MCF 10A (cell line): ENCODE results near the gene DIAPH2. TPM values are rescaled to one million over a fixed set of nuclear protein-coding genes. Genes with fewer than 3 reads are reported as not detected.
A peak's percentile ranks its signal among the peaks of the same experiment; 100 is the strongest.

ENCODE experiments used
- BruUV-seq: library from RNA; stranded (reverse); fragments of 400-500 nt; replicated peaks from 2 replicates; lab custom pipeline; 2021; lab: Mats Ljungman, UMichigan
- CTCF ChIA-PET: fragments of 300-600 bp; sonication (Branson Sonifier 250); formaldehyde crosslinking; extraction: SDS; loops from one replicate; lab custom pipeline; 2021; ENCODE audit warnings: antibody characterized with exemption, inconsistent platforms; lab: Yijun Ruan, JAX
- POLR2A ChIA-PET: fragments of 300-600, 350-650 bp; sonication (Branson Sonifier 250); formaldehyde crosslinking; extraction: SDS; loops from one replicate; lab custom pipeline; 2020; ENCODE audit warnings: antibody characterized with exemption, inconsistent platforms; lab: Yijun Ruan, JAX
- DNase-seq: peaks from one replicate; pipeline ENCODE4 v3.0.0-alpha.2; 2018; ENCODE audit not compliant: unreplicated experiment
- H3K27ac Mint-ChIP-seq: one replicate; pipeline ENCODE4 v1.8.0; 2022; ENCODE audit warnings: mild to moderate bottlenecking, low read depth, mixed read lengths; ENCODE audit not compliant: unreplicated experiment
- H3K27me3 Mint-ChIP-seq: one replicate; pipeline ENCODE4 v1.8.0; 2022; ENCODE audit warnings: mixed read lengths; ENCODE audit not compliant: insufficient read depth, unreplicated experiment
- H3K36me3 Mint-ChIP-seq: one replicate; pipeline ENCODE4 v1.8.0; 2022; ENCODE audit warnings: mild to moderate bottlenecking, moderate library complexity, mixed read lengths; ENCODE audit not compliant: insufficient read depth, unreplicated experiment
- H3K4me1 Mint-ChIP-seq: one replicate; pipeline ENCODE4 v1.8.0; 2022; ENCODE audit warnings: mixed read lengths; ENCODE audit not compliant: insufficient read depth, unreplicated experiment
- H3K4me3 Mint-ChIP-seq: one replicate; pipeline ENCODE4 v1.8.0; 2022; ENCODE audit warnings: mild to moderate bottlenecking, moderate library complexity, mixed read lengths; ENCODE audit not compliant: unreplicated experiment
- H3K9me3 Mint-ChIP-seq: one replicate; pipeline ENCODE4 v1.8.0; 2022; ENCODE audit warnings: mixed read lengths; ENCODE audit not compliant: unreplicated experiment
- intact Hi-C: fragments of 100-400 bp; cut with micrococcal nuclease; formaldehyde crosslinking; loops from 2 replicates; pipeline ENCODE4 v1.14.1; 2022
- total RNA-seq: library from RNA; stranded (reverse); gene quantifications from 2 replicates; pipeline ENCODE4 v1.2.3, GENCODE V29; 2022
- TF ChIP-seq, protein P1 (sequence below): fragments of 200-600 bp; IDR thresholded peaks from one replicate; pipeline ENCODE4 v1.8.0; 2022; ENCODE audit warnings: antibody characterized with exemption, mild to moderate bottlenecking; ENCODE audit not compliant: unreplicated experiment

The DIAPH2 gene
- total RNA-seq, 1 experiment from 2014 or later: 17.6 TPM

- BruUV-seq: no TSS peak
- Mint-ChIP-seq H3K27ac (no peak overlapping the region), H3K9me3 (no peaks in the 10 kb centered on the region), H3K4me3 (no peak overlapping the region), H3K36me3 (no peaks in the 10 kb centered on the region), H3K4me1 (peaks cover 10% of the 10 kb centered on the region), H3K27me3 (no peaks in the 10 kb centered on the region)
- peak; percentile 33 for DNase-seq
- ChIA-PET CTCF (no interaction called here), POLR2A (no interaction called here)
- TF ChIP-seq, protein P1, sequence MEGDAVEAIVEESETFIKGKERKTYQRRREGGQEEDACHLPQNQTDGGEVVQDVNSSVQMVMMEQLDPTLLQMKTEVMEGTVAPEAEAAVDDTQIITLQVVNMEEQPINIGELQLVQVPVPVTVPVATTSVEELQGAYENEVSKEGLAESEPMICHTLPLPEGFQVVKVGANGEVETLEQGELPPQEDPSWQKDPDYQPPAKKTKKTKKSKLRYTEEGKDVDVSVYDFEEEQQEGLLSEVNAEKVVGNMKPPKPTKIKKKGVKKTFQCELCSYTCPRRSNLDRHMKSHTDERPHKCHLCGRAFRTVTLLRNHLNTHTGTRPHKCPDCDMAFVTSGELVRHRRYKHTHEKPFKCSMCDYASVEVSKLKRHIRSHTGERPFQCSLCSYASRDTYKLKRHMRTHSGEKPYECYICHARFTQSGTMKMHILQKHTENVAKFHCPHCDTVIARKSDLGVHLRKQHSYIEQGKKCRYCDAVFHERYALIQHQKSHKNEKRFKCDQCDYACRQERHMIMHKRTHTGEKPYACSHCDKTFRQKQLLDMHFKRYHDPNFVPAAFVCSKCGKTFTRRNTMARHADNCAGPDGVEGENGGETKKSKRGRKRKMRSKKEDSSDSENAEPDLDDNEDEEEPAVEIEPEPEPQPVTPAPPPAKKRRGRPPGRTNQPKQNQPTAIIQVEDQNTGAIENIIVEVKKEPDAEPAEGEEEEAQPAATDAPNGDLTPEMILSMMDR: no peak
- intact Hi-C loops: no loop called here
Measured at GRCh38 chrX:97211070-97211469, 526.4 kb downstream of the DIAPH2 start.

GRCh38 chrX:97215186-97215585 lies 530.5 kb downstream of the DIAPH2 start:
- ChIA-PET CTCF (interaction anchor here (0.6 to 0.8 kb wide), 2 partner anchors 23 to 96 kb away, joined by 3 to 5 read pairs; no protein-coding TSS in a partner anchor), POLR2A (no interaction called here)
- intact Hi-C loops: no loop called here
- Mint-ChIP-seq H3K36me3 (no peaks in the 10 kb centered on the region), H3K9me3 (no peaks in the 10 kb centered on the region), H3K4me3 (no peak overlapping the region), H3K27ac (no peak overlapping the region), H3K4me1 (peaks cover 10% of the 10 kb centered on the region), H3K27me3 (peaks cover 4% of the 10 kb centered on the region)
- no peak for DNase-seq
- TF ChIP-seq, protein P1: no peak
- BruUV-seq: no TSS peak

DNA sequence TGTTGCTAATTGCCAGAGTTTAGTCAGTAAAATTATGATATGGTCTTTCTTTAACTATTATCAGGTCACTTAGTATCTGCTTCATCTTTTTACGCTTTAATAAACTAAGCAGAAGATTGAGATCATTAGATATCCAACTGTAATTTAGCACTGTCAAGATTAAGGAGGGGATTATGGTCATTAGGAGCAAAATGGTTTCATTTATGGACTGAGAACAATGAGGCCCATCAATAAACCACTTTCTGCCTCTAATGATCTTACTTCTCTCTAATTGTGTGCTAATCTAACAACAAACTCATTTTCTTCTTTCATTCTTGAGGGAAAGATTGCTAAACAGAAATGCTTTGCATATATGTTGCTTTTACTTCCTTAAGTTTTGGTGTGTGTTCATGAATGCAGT lies 539.5 kb downstream of the DIAPH2 start:
- intact Hi-C loops: no loop called here
- no peaks in the 10 kb centered on the region for H3K4me1 Mint-ChIP-seq
- ChIA-PET POLR2A (no interaction called here), CTCF (no interaction called here)
- no peak overlapping the region for H3K4me3 Mint-ChIP-seq
- H3K27me3 Mint-ChIP-seq: peaks cover 30% of the 10 kb centered on the region
- TF ChIP-seq, protein P1: no peak
- no peak overlapping the region for H3K27ac Mint-ChIP-seq
- DNase-seq: no peak
- H3K36me3 Mint-ChIP-seq: no peaks in the 10 kb centered on the region
- BruUV-seq: no TSS peak
- no peaks in the 10 kb centered on the region for H3K9me3 Mint-ChIP-seq

DNA sequence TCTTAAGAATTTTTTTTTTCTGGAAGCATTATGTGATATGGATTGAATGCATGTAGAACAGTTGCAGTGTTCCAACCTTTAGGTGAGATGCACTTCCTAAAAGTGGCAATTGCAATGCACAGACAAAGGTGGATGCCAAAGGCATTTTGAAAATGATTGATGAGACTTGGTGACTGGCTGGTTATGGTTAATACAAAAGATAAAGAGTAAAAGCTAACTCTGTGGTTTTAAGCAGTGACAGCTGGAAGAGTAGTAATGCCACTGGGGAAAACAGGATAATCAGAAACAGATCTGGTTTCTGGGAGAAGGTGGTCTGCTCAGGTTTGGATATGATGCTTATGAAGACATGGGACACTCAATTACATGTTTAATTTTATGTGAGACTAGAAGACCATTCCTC lies 544.7 kb downstream of the DIAPH2 start:
- no TSS peak for BruUV-seq
- ChIA-PET CTCF (interaction anchor here (0.6 kb wide), 1 partner anchor 1427 kb away, joined by 3 read pairs; no protein-coding TSS in a partner anchor), POLR2A (no interaction called here)
- Mint-ChIP-seq H3K4me1 (no peaks in the 10 kb centered on the region), H3K9me3 (no peaks in the 10 kb centered on the region), H3K27me3 (peaks cover 42% of the 10 kb centered on the region), H3K4me3 (no peak overlapping the region), H3K36me3 (no peaks in the 10 kb centered on the region), H3K27ac (no peak overlapping the region)
- TF ChIP-seq, protein P1: no peak
- intact Hi-C loops: no loop called here
- DNase-seq: no peak
